Peyer's patch (tissue), 4 donors: ENCODE data around the gene JPH2. TPM values are rescaled to one million over a fixed set of nuclear protein-coding genes. Genes with fewer than 3 reads are reported as not detected.
A peak's percentile ranks its signal among the peaks of the same experiment; 100 is the strongest.

Experiments used
- DNase-seq, 3 donors: peaks; one replicate each; pipeline ENCODE4 v3.0.0-alpha.2; 2017 to 2019
- H3K27ac ChIP-seq, 4 donors: fragments of 200-600 bp; sonication (generic); one replicate each; pipeline ENCODE4 v1.5.1; 2016 to 2019
- H3K27me3 ChIP-seq, 2 donors: fragments of 200-600 bp; sonication (generic); one replicate each; pipeline ENCODE4 v1.5.1; 2019
- H3K36me3 ChIP-seq, 3 donors: fragments of 200-600 bp; sonication (generic); one replicate each; pipeline ENCODE4 v1.5.1; 2016 to 2019
- H3K4me1 ChIP-seq, 4 donors: fragments of 200-600 bp; sonication (generic); one replicate each; pipeline ENCODE4 v1.5.1; 2016 to 2019
- H3K4me3 ChIP-seq, 4 donors: fragments of 200-600 bp; sonication (generic); 1 replicate in 3 of 4; 2 replicates in 1 of 4; pipeline ENCODE4 v1.5.1; 2016 to 2019; ENCODE audit warnings: mild to moderate bottlenecking in 1 of 4
- H3K9me3 ChIP-seq, 4 donors: fragments of 200-600 bp; sonication (generic); one replicate each; pipeline ENCODE4 v1.5.1; 2016 to 2019; ENCODE audit warnings: mild to moderate bottlenecking in 1 of 4
- POLR2A ChIP-seq, 2 donors: fragments of 450-650 bp; IDR thresholded peaks; one replicate each; pipeline ENCODE4 v1.5.1; 2017; ENCODE audit warnings: antibody characterized with exemption in 2 of 2, mild to moderate bottlenecking in 2 of 2, moderate library complexity in 2 of 2
- total RNA-seq, 4 donors: library from RNA; depleted of rRNA; stranded (reverse); fragments of >200 nt; gene quantifications; one replicate each; pipeline ENCODE4 v1.1.0, GENCODE V29; 2016
- TF ChIP-seq, protein P1 (sequence below), 6 experiments: fragments of 450-650 bp in 4 of 6; fragments of 200-600 bp in 2 of 6; sonication (generic) in 1 of 6; IDR thresholded peaks; one replicate each; pipeline ENCODE4 v1.5.1; 2017 to 2019; ENCODE audit warnings: antibody characterized with exemption in 6 of 6, mild to moderate bottlenecking in 3 of 6, moderate library complexity in 1 of 6

The JPH2 gene
- total RNA-seq, 4 donors from 2014 or later: 1.2 to 8.0 (median 4.2) TPM

DNA sequence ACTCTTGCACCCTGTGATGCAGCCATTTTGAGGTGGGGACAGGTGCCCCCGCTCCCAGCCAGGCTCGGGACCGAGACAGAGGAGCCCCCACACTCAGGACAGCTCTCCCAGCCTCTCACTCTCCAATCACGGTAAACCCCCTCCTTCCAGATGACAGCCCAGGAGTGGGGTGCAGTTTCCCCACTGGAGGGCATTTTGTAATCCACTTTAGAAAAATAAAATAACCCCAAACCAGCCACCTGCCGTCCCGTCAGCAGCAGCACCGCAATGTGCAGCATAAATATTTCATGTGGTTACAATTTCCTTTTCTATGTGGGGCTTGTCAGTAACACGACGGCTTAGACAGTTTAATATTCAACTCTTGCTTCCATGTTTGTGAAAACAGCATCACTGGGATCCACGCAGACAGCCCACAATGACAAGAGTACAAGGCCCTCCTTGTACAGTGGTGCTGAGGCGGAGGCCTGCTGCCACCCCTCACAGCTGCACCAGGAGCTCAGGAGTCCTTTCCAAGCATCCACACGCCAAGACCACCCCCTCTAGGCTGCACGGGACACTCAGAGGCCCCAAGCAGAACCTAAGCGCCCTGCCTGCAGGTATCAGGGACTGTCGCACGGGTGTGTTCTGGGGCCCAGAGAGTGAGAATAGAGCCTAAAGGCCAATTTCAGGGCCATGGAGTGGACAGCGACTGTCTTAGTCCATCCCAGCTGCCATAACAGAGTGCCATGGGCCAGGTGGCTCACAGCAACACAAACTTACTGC is 116.7 kb downstream of the JPH2 start:
- H3K9me3 ChIP-seq: no peaks in the 10 kb centered on the region
- no peaks in the 10 kb centered on the region for H3K27me3 ChIP-seq
- peak overlapping the region in 3 of 4 donors; percentile 57 to 79 (median 60) for H3K27ac ChIP-seq
- H3K36me3 ChIP-seq: no peaks in the 10 kb centered on the region
- peaks cover 0 to 11% (median 2%) of the 10 kb centered on the region in 4 donors for H3K4me1 ChIP-seq
- H3K4me3 ChIP-seq: peak overlapping the region in 1 of 4 donors; percentile 30
- TF ChIP-seq POLR2A (IDR thresholded peaks at IDR 0.05): no peak
- TF ChIP-seq, protein P1, sequence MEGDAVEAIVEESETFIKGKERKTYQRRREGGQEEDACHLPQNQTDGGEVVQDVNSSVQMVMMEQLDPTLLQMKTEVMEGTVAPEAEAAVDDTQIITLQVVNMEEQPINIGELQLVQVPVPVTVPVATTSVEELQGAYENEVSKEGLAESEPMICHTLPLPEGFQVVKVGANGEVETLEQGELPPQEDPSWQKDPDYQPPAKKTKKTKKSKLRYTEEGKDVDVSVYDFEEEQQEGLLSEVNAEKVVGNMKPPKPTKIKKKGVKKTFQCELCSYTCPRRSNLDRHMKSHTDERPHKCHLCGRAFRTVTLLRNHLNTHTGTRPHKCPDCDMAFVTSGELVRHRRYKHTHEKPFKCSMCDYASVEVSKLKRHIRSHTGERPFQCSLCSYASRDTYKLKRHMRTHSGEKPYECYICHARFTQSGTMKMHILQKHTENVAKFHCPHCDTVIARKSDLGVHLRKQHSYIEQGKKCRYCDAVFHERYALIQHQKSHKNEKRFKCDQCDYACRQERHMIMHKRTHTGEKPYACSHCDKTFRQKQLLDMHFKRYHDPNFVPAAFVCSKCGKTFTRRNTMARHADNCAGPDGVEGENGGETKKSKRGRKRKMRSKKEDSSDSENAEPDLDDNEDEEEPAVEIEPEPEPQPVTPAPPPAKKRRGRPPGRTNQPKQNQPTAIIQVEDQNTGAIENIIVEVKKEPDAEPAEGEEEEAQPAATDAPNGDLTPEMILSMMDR (IDR thresholded peaks at IDR 0.05): no peak
- peak in 2 of 3 donors; percentile 50 to 53 for DNase-seq

GRCh38 chr20:44069203-44070011 is 117.6 kb downstream of the JPH2 start:
- TF ChIP-seq, protein P1 (IDR thresholded peaks at IDR 0.05): no peak
- no peak for TF ChIP-seq POLR2A (IDR thresholded peaks at IDR 0.05)
- peaks cover 0 to 11% (median 2%) of the 10 kb centered on the region in 4 donors for H3K4me1 ChIP-seq
- peak overlapping the region in 3 of 4 donors; percentile 57 to 79 (median 60) for H3K27ac ChIP-seq
- peak overlapping the region in 3 of 4 donors; percentile 2 to 30 (median 7) for H3K4me3 ChIP-seq
- peak in 2 of 3 donors; percentile 69 to 83 for DNase-seq
- H3K27me3 ChIP-seq: no peaks in the 10 kb centered on the region
- no peaks in the 10 kb centered on the region for H3K9me3 ChIP-seq
- H3K36me3 ChIP-seq: no peaks in the 10 kb centered on the region

DNA sequence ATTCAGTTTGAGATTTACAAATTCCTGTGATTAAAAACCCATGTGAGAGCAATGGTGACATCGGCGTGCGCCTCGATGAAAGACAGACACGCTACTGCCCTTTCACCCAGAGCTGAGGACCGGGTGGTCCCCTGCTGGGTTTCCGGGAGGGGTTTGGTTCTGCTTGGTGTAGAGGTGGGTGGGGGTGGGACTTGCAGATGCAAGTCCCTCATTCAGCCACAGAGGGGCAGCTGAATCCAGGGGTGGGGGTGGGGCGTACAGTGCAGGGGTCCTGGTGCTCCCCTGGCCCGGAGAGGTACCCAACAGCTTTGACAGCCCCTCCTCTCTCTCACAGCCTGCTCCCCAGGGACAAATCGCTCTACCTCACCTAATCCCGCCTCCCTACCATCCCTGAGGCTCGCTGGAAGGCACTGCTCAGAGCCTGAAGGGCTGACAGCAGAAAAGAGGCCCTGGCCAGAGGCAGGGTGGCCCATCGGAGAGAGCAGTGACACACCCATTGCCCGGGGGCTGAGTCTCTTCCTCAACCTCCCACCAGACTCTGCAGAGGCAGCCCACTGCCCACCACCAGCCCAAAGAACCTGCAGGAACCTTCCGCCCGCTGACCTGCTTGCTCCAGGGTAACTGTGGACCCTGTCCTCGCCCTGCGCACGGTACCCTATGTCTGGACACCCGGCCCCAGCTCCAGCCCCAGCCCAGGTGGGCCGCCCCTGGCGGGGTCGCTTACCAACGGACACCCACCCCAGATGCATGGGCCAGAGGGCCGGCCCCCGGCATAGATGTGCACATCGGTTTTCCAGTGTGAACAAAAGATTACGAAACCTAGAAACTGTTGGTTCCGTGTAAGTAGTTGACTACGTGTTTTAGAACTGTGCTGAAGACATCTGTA is 118.4 kb downstream of the JPH2 start:
- Histone ChIP-seq H3K9me3 (no peaks in the 10 kb centered on the region), H3K36me3 (no peaks in the 10 kb centered on the region), H3K4me1 (peaks cover 0 to 11% (median 2%) of the 10 kb centered on the region in 4 donors), H3K4me3 (peak overlapping the region in 2 of 4 donors; percentile 2 to 30), H3K27me3 (no peaks in the 10 kb centered on the region), H3K27ac (peak overlapping the region in 3 of 4 donors; percentile 57 to 79 (median 60))
- TF ChIP-seq, protein P1 (IDR thresholded peaks at IDR 0.05): no peak
- no peak for TF ChIP-seq POLR2A (IDR thresholded peaks at IDR 0.05)
- DNase-seq: peak in 1 of 3 donors; percentile 37

DNA sequence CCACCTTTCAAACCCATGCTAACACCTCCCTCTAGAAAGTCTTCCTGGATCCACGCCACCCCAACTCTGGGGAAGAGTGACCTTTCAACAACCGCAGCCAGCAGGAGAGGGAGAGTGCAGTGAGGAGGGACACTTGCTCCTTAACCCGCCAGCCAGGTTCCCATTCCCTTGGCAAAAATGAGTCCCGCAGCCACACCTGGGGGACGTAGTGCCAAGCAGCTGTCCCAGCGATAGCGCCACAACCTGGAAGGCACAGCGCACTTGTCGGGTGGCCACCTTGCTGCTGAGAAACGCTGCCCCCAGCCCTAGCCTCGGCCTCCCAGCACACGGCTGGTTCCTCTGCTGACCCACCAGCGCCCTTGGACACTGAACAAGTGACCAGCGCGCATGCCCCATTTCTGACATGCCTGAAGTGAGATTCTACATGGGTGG is 119.3 kb downstream of the JPH2 start:
- peak overlapping the region in 1 of 4 donors; percentile 79 for H3K27ac ChIP-seq
- H3K36me3 ChIP-seq: no peaks in the 10 kb centered on the region
- DNase-seq: no peak
- H3K9me3 ChIP-seq: no peaks in the 10 kb centered on the region
- H3K4me1 ChIP-seq: peaks cover 0 to 11% (median 2%) of the 10 kb centered on the region in 4 donors
- TF ChIP-seq POLR2A (IDR thresholded peaks at IDR 0.05): no peak
- TF ChIP-seq, protein P1 (IDR thresholded peaks at IDR 0.05): no peak
- no peaks in the 10 kb centered on the region for H3K27me3 ChIP-seq
- H3K4me3 ChIP-seq: no peak overlapping the region
